HepG2 (cell line): ENCODE results near the gene GRM4. TPM values are rescaled to one million over a fixed set of nuclear protein-coding genes. Genes with fewer than 3 reads are reported as not detected.

ENCODE experiments used
- ATAC-seq: fragments of 200-7000 bp; cut with Tn5 transposase; 3 replicates; pipeline ENCODE4 v1.9.1; 2020; ENCODE audit warnings: mild to moderate bottlenecking, moderate library complexity
- BruUV-seq: library from RNA; stranded (reverse); fragments of 400-500 nt; replicated peaks from 2 replicates; lab custom pipeline; 2021; lab: Mats Ljungman, UMichigan
- CTCF ChIA-PET: fragments of 300-600 bp; formaldehyde crosslinking; extraction: SDS; loops from one replicate; lab custom pipeline; 2021; ENCODE audit warnings: low total read pairs, inconsistent platforms, low intra/inter-chr PET ratio; lab: Yijun Ruan, JAX
- POLR2A ChIA-PET: fragments of 350-600 bp; sonication (Branson Sonifier 250); formaldehyde crosslinking; loops from one replicate; lab custom pipeline; 2020; ENCODE audit warnings: antibody characterized with exemption, inconsistent platforms; lab: Yijun Ruan, JAX
- DNase-seq: peaks from one replicate; pipeline ENCODE4 v3.0.0-alpha.2; 2015; ENCODE audit warnings: low spot score
- FAIRE-seq: peaks from 3 replicates; lab custom pipeline; 2011; peaks lifted over from hg19 to GRCh38; lab: Jason Lieb, UNC
- H2AFZ ChIP-seq: one replicate; pipeline ENCODE4 v1.6.1; 2011; ENCODE audit warnings: low read length, inconsistent platforms
- H3K27ac ChIP-seq: fragments of 300-600 bp; 3 replicates; pipeline ENCODE4 v1.8.0; 2011; ENCODE audit warnings: mixed run types, mild to moderate bottlenecking, mixed read lengths, low read length, inconsistent platforms; ENCODE audit not compliant: insufficient read depth; ENCODE audit errors: extremely low read length
- H3K27me3 ChIP-seq, 2 experiments: fragments of 200-600 bp in 1 of 2; 2 replicates in 1 of 2; 3 replicates in 1 of 2; pipeline versions ENCODE4 v1.6.0 to v1.8.0; 2011; ENCODE audit warnings: low read length in 2 of 2, mild to moderate bottlenecking in 2 of 2, moderate library complexity in 2 of 2, inconsistent platforms in 1 of 2; ENCODE audit not compliant: insufficient read depth in 2 of 2, control insufficient read depth in 1 of 2
- H3K36me3 ChIP-seq, 2 experiments: fragments of 200-600 bp in 1 of 2; replicated peaks in 1 of 2; 2 replicates in 1 of 2; 3 replicates in 1 of 2; pipeline versions ENCODE4 v1.5.1 to v1.8.0; 2011; ENCODE audit warnings: low read length in 2 of 2, inconsistent platforms in 1 of 2; ENCODE audit not compliant: insufficient read depth in 2 of 2, control insufficient read depth in 1 of 2
- H3K4me1 ChIP-seq: 2 replicates; pipeline ENCODE4 v1.5.1; 2012; ENCODE audit warnings: low read length, inconsistent platforms; ENCODE audit not compliant: insufficient read depth
- H3K4me2 ChIP-seq: 2 replicates; pipeline ENCODE4 v1.6.0; 2011; ENCODE audit warnings: low read depth, low read length, inconsistent platforms
- H3K4me3 ChIP-seq, 3 experiments: fragments of 200-600 bp in 1 of 3; sonication (generic), shearing (Covaris generic) in 1 of 3; replicated peaks in 1 of 3; 2 replicates each; pipeline ENCODE4 v1.5.1; 2011 to 2016; ENCODE audit warnings: low read length in 3 of 3, inconsistent platforms in 2 of 3, low read depth in 2 of 3, mild to moderate bottlenecking in 2 of 3, control low read depth in 1 of 3, mixed read lengths in 1 of 3; ENCODE audit not compliant: insufficient read depth in 1 of 3
- H3K79me2 ChIP-seq: one replicate; pipeline ENCODE4 v1.6.1; 2011; ENCODE audit warnings: low read length, inconsistent platforms; ENCODE audit not compliant: insufficient read depth
- H3K9ac ChIP-seq: 2 replicates; pipeline ENCODE4 v1.6.0; 2011; ENCODE audit warnings: mild to moderate bottlenecking, low read depth, low read length, inconsistent platforms; ENCODE audit not compliant: insufficient read depth
- H3K9me3 ChIP-seq: 2 replicates; pipeline ENCODE4 v1.5.1; 2012; ENCODE audit warnings: mild to moderate bottlenecking, low read length
- H4K20me1 ChIP-seq: 2 replicates; pipeline ENCODE4 v1.6.0; 2011; ENCODE audit warnings: inconsistent platforms, mild to moderate bottlenecking, low read length, moderate library complexity; ENCODE audit not compliant: insufficient read depth
- HBP1 ChIP-seq: IDR thresholded peaks from 2 replicates; pipeline ENCODE4 v1.6.1; 2016; ENCODE audit warnings: low read depth, control low read depth
- MIER2 ChIP-seq: IDR thresholded peaks from 2 replicates; pipeline ENCODE4 v1.6.1; 2016; ENCODE audit warnings: missing biosample characterization, missing genetic modification reagents
- PLRG1 ChIP-seq: fragments of 450-650 bp; conservative IDR thresholded peaks from 2 replicates; pipeline ENCODE4 v1.6.1; 2016
- POLR2A ChIP-seq, 2 experiments: IDR thresholded peaks; 2 replicates each; pipeline ENCODE4 v1.6.1; 2011; ENCODE audit warnings: low read depth in 2 of 2, low read length in 2 of 2, mild to moderate bottlenecking in 1 of 2, moderate library complexity in 1 of 2; ENCODE audit not compliant: insufficient read depth in 1 of 2
- PTBP1 ChIP-seq: fragments of 200-400 bp; formaldehyde crosslinking; IDR thresholded peaks from 2 replicates; pipeline ENCODE4 v1.6.1; 2018; ENCODE audit warnings: low read length, low read depth; ENCODE audit not compliant: poor library complexity, severe bottlenecking
- RELA ChIP-seq: sonication (generic); formaldehyde crosslinking; IDR thresholded peaks from 2 replicates; pipeline ENCODE4 v1.4.0; 2020; ENCODE audit warnings: missing genetic modification reagents
- RNF2 ChIP-seq: fragments of 450-650 bp; conservative IDR thresholded peaks from 2 replicates; pipeline ENCODE4 v1.6.1; 2016; ENCODE audit warnings: low read depth
- SRSF4 ChIP-seq: fragments of 200-400 bp; formaldehyde crosslinking; IDR thresholded peaks from one replicate; pipeline ENCODE4 v1.6.1; 2018; ENCODE audit warnings: mild to moderate bottlenecking, low read depth, low read length, moderate library complexity; ENCODE audit not compliant: poor library complexity, severe bottlenecking
- TMF1 ChIP-seq: sonication (generic); formaldehyde crosslinking; IDR thresholded peaks from 2 replicates; pipeline ENCODE4 v1.8.1; 2022; ENCODE audit warnings: low read depth, missing genetic modification reagents
- TSC22D2 ChIP-seq: sonication (generic); formaldehyde crosslinking; IDR thresholded peaks from 2 replicates; pipeline ENCODE4 v1.5.1; 2020; ENCODE audit warnings: missing genetic modification reagents, mild to moderate bottlenecking, borderline replicate concordance
- ZBTB44 ChIP-seq: sonication (generic); formaldehyde crosslinking; IDR thresholded peaks from 2 replicates; pipeline ENCODE4 v1.4.0; 2020; ENCODE audit warnings: missing genetic modification reagents
- ZMAT3 ChIP-seq: sonication (generic); formaldehyde crosslinking; conservative IDR thresholded peaks from 2 replicates; pipeline ENCODE4 v1.7.0; 2021; ENCODE audit warnings: missing genetic modification reagents
- ZMYM4 ChIP-seq: sonication (generic); formaldehyde crosslinking; IDR thresholded peaks from 2 replicates; pipeline ENCODE4 v1.8.1; 2023; ENCODE audit warnings: mild to moderate bottlenecking, missing genetic modification reagents
- ZNF878 ChIP-seq: sonication (generic); formaldehyde crosslinking; IDR thresholded peaks from 2 replicates; pipeline ENCODE4 v1.8.1; 2023; ENCODE audit warnings: mild to moderate bottlenecking, missing genetic modification reagents, moderate library complexity
- WGBS: methylation state at CpG from one replicate; pipeline ENCODE4 v1.1.6; 2017; ENCODE audit warnings: low lambda C conversion rate; 5-methylcytosine and 5-hydroxymethylcytosine counted together
- in situ Hi-C: cut with HindIII; loops from 2 replicates; pipeline ENCODE4 v1.10.0; 2017; ENCODE audit warnings: low pct_unique_long_range_greater_than_20kb; ENCODE audit not compliant: extremely low pct_ligation_motif_present
- intact Hi-C: fragments of 100-400 bp; cut with micrococcal nuclease; formaldehyde crosslinking; loops from one replicate; pipeline ENCODE4 v1.10.0; 2022; ENCODE audit not compliant: unreplicated experiment
- polyA plus RNA-seq, 8 experiments: library from polyadenylated mRNA; depleted of rRNA in 3 of 8; stranded (reverse) in 7 of 8; unstranded in 1 of 8; fragments of >200 nt; fragmentation: Illumina TruSeq in 4 of 8; extraction: Trizol in 4 of 8; gene quantifications; 2 replicates each; pipeline versions ENCODE4 v1.2.1 to v1.2.3, GENCODE V29; 2011 to 2016; ENCODE audit warnings: low read depth in 4 of 8, missing spikeins in 1 of 8, mixed read lengths in 1 of 8; ENCODE audit not compliant: insufficient read depth in 1 of 8
- total RNA-seq, 5 experiments: library from RNA; depleted of rRNA; stranded (reverse); fragments of >200 nt; fragmentation: Illumina TruSeq; extraction: Trizol; gene quantifications; 2 replicates each; pipeline ENCODE4 v1.2.3, GENCODE V29; 2016; ENCODE audit warnings: low read depth in 1 of 5
- TF ChIP-seq, protein P1 (sequence below): sonication (generic); formaldehyde crosslinking; IDR thresholded peaks from 2 replicates; pipeline ENCODE4 v1.4.0; 2020; ENCODE audit warnings: missing genetic modification reagents, borderline replicate concordance
- TF ChIP-seq, protein P2 (sequence below): IDR thresholded peaks from 2 replicates; pipeline ENCODE4 v1.6.1; 2016; ENCODE audit warnings: missing compliant biosample characterization, missing genetic modification reagents, borderline replicate concordance

Gene GRM4
- total and polyA plus RNA-seq, 2 of the 13 experiments (the other 11 are each of a cell fraction or from before 2014, with no cell fraction given), result not detected

- intact Hi-C loops (no loop called here), in situ Hi-C loops (no loop called here)
- CTCF ChIA-PET, result no interaction called here
Measured at GRCh38 chr6:34181908-34182307, 36.0 kb upstream of the GRM4 start.

More at GRCh38 chr6:34181908-34182307, 36.0 kb upstream of the GRM4 start:
- H3K9me3 ChIP-seq, result no peaks in the 10 kb centered on the region
- H3K27ac ChIP-seq, result no peak overlapping the region
- H3K27me3 ChIP-seq, result peaks cover 5% of the 10 kb centered on the region in 2 experiments; a peak in 2 of 5 replicates
- H3K79me2 ChIP-seq, result no peaks in the 10 kb centered on the region
- DNase-seq, result no peak
- no peaks in the 10 kb centered on the region for H4K20me1 ChIP-seq
- H3K36me3 ChIP-seq, result no peaks in the 10 kb centered on the region
- H3K4me1 ChIP-seq, result no peaks in the 10 kb centered on the region
- no TSS peak for BruUV-seq
- POLR2A ChIA-PET, result no interaction called here
- ATAC-seq, result no peak
- H3K4me2 ChIP-seq, result no peak overlapping the region
- no peak overlapping the region for H3K9ac ChIP-seq
- WGBS, result 67% methylated on average over 1 of the region's 1 CpG
- no peak for FAIRE-seq
- no peak overlapping the region for H3K4me3 ChIP-seq
- TF ChIP-seq ZNF878 (no peak), MIER2 (CRISPR knock-in tag) (no peak), RNF2 (no peak), TSC22D2 (no peak), PLRG1 (no peak), RELA (no peak), ZBTB44 (CRISPR knock-in tag) (no peak), SRSF4 (no peak), ZMYM4 (CRISPR knock-in tag) (no peak), TMF1 (CRISPR knock-in tag) (no peak), POLR2A (IDR thresholded peaks at IDR 0.05; ENCODE audit: insufficient read depth in 1 of 2, low read depth in 2 of 2, low read length in 2 of 2) (no peak), PTBP1 (no peak), HBP1 (CRISPR knock-in tag) (no peak), ZMAT3 (CRISPR knock-in tag) (no peak)
- TF ChIP-seq, protein P1, sequence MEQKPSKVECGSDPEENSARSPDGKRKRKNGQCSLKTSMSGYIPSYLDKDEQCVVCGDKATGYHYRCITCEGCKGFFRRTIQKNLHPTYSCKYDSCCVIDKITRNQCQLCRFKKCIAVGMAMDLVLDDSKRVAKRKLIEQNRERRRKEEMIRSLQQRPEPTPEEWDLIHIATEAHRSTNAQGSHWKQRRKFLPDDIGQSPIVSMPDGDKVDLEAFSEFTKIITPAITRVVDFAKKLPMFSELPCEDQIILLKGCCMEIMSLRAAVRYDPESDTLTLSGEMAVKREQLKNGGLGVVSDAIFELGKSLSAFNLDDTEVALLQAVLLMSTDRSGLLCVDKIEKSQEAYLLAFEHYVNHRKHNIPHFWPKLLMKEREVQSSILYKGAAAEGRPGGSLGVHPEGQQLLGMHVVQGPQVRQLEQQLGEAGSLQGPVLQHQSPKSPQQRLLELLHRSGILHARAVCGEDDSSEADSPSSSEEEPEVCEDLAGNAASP (CRISPR knock-in tag), result no peak
- TF ChIP-seq, protein P2, sequence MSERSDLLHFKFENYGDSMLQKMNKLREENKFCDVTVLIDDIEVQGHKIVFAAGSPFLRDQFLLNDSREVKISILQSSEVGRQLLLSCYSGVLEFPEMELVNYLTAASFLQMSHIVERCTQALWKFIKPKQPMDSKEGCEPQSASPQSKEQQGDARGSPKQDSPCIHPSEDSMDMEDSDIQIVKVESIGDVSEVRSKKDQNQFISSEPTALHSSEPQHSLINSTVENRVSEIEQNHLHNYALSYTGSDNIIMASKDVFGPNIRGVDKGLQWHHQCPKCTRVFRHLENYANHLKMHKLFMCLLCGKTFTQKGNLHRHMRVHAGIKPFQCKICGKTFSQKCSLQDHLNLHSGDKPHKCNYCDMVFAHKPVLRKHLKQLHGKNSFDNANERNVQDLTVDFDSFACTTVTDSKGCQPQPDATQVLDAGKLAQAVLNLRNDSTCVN, result no peak
- TF ChIP-seq, all 625 proteins: peak for 0
- H2AFZ ChIP-seq, result no peak overlapping the region
